Keratinocyte (primary cell): ENCODE results near the gene IFT88. TPM values are rescaled to one million over a fixed set of nuclear protein-coding genes. Genes with fewer than 3 reads are reported as not detected.

Experiments used
- DNase-seq: peaks from one replicate; pipeline ENCODE4 v3.0.0-alpha.2; 2011; ENCODE audit warnings: low read depth, missing footprints, low spot score
- FAIRE-seq: peaks from 2 replicates; lab custom pipeline; 2011; peaks lifted over from hg19 to GRCh38; lab: Jason Lieb, UNC
- H2AFZ ChIP-seq: 2 replicates; pipeline ENCODE4 v1.6.0; 2012; ENCODE audit warnings: low read length, control low read depth, inconsistent platforms; ENCODE audit not compliant: control insufficient read depth
- H3K27ac ChIP-seq: 2 replicates; pipeline ENCODE4 v1.5.1; 2011; ENCODE audit warnings: low read length; ENCODE audit not compliant: control insufficient read depth, insufficient read depth
- H3K27me3 ChIP-seq: 3 replicates; pipeline ENCODE4 v1.6.0; 2011; ENCODE audit warnings: low read length; ENCODE audit not compliant: control insufficient read depth, insufficient read depth; ENCODE audit errors: extremely low read depth
- H3K36me3 ChIP-seq, 2 experiments: 2 replicates in 1 of 2; 3 replicates in 1 of 2; pipeline ENCODE4 v1.5.1; 2011; ENCODE audit warnings: low read length in 2 of 2, mild to moderate bottlenecking in 1 of 2; ENCODE audit not compliant: control insufficient read depth in 2 of 2, insufficient read depth in 2 of 2; ENCODE audit errors: extremely low read depth in 1 of 2
- H3K4me1 ChIP-seq: 3 replicates; pipeline ENCODE4 v1.5.1; 2011; ENCODE audit warnings: low read length; ENCODE audit not compliant: control insufficient read depth, insufficient read depth; ENCODE audit errors: extremely low read depth
- H3K4me2 ChIP-seq: 3 replicates; pipeline ENCODE4 v1.6.0; 2011; ENCODE audit warnings: low read depth, low read length; ENCODE audit not compliant: control insufficient read depth, insufficient read depth; ENCODE audit errors: extremely low read depth
- H3K4me3 ChIP-seq, 3 experiments: fragments of 200-600 bp in 1 of 3; sonication (generic) in 1 of 3; 2 replicates in 2 of 3; 3 replicates in 1 of 3; pipeline ENCODE4 v1.5.1; 2011 to 2016; ENCODE audit warnings: low read length in 3 of 3, mild to moderate bottlenecking in 3 of 3, control low read depth in 2 of 3, inconsistent platforms in 1 of 3, low read depth in 1 of 3, mixed read lengths in 1 of 3, mixed run types in 1 of 3, moderate library complexity in 1 of 3; ENCODE audit not compliant: control insufficient read depth in 2 of 3, insufficient read depth in 2 of 3; ENCODE audit errors: extremely low read depth in 1 of 3
- H3K79me2 ChIP-seq: 2 replicates; pipeline ENCODE4 v1.6.0; 2012; ENCODE audit warnings: low read length; ENCODE audit not compliant: control insufficient read depth, insufficient read depth
- H3K9ac ChIP-seq: 3 replicates; pipeline ENCODE4 v1.6.0; 2011; ENCODE audit warnings: low read length; ENCODE audit not compliant: control insufficient read depth, insufficient read depth; ENCODE audit errors: extremely low read depth
- H3K9me1 ChIP-seq: 3 replicates; pipeline ENCODE4 v1.6.0; 2011; ENCODE audit warnings: low read length; ENCODE audit not compliant: control insufficient read depth, insufficient read depth; ENCODE audit errors: extremely low read depth
- H3K9me3 ChIP-seq: 2 replicates; pipeline ENCODE4 v1.5.1; 2012; ENCODE audit warnings: low read depth, low read length; ENCODE audit not compliant: control insufficient read depth
- H4K20me1 ChIP-seq: 3 replicates; pipeline ENCODE4 v1.6.0; 2011; ENCODE audit warnings: low read length; ENCODE audit not compliant: control insufficient read depth, insufficient read depth; ENCODE audit errors: extremely low read depth
- EZH2 ChIP-seq: IDR thresholded peaks from one replicate; pipeline ENCODE4 v1.6.1; 2012; ENCODE audit warnings: inconsistent platforms, mild to moderate bottlenecking, low read length, moderate library complexity
- dilution Hi-C: fragments of 300-500 bp; cut with MboI; formaldehyde crosslinking; loops from one replicate; pipeline ENCODE4 v1.7.0; 2020; ENCODE audit warnings: low sequenced_read_pairs; ENCODE audit not compliant: extremely low pct_ligation_motif_present
- polyA plus RNA-seq, 5 experiments: library from polyadenylated mRNA; depleted of rRNA in 3 of 5; stranded (reverse) in 3 of 5; stranded (forward) in 1 of 5; unstranded in 1 of 5; fragments of >200 nt; gene quantifications; 1 replicate in 1 of 5; 2 replicates in 3 of 5; 3 replicates in 1 of 5; pipeline versions ENCODE4 v1.2.1 to v1.2.3, GENCODE V29; 2011 to 2012; ENCODE audit warnings: missing spikeins in 2 of 5, low read depth in 1 of 5, low replicate concordance in 1 of 5
- TF ChIP-seq, protein P1 (sequence below), 3 experiments: IDR thresholded peaks in 1 of 3; conservative IDR thresholded peaks in 1 of 3; optimal IDR thresholded peaks in 1 of 3; 2 replicates in 2 of 3; 3 replicates in 1 of 3; pipeline versions ENCODE3 to v1.5.1; 2011; ENCODE audit warnings: low read length in 3 of 3, mild to moderate bottlenecking in 3 of 3, moderate library complexity in 2 of 3, control low read depth in 1 of 3, inconsistent platforms in 1 of 3; ENCODE audit not compliant: insufficient read depth in 2 of 3; ENCODE audit errors: extremely low read depth in 1 of 3

The IFT88 gene
- polyA plus RNA-seq, 1 donor (not counting 4 experiments of a cell fraction or from before 2014, with no cell fraction given) = 9.5 TPM

DNA sequence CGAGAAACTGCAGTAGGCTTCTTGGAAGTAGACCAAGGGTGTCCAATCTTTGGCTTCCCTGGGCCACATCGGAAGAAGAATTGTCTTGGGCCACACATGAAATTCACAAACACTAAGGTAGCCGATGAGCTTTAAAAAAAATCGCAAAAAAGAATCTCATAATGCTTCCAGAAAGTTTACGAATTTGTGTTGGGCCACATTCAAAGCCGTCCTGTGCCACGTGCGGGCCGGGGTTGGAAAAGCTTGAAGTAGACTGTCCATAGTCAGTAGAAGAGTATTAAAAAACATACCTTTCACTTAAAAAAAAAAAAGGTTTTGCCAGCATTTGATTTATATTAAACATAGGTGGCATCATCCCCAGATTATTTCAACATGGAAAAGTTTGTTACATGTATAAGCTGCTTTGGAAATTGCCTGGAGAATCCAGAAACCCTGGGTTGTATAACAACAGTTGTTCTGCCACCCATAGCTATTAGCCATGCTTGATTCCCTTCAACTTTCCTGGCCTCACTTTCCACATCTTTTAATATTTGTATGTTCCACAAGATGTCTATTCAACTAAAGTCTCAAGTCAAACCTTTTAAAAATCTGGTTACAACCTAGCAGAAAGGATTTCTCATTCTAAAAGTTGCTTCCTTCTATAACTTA is 1.0 kb downstream of the IFT88 start:
- Histone ChIP-seq H2AFZ (peak overlapping the region; percentile 68), H3K27ac (peak overlapping the region; percentile 64), H3K27me3 (no peaks in the 10 kb centered on the region), H3K9ac (peak overlapping the region; percentile 71), H3K4me2 (peak overlapping the region; percentile 95), H3K4me3 (peak overlapping the region; percentile 68 to 80 (median 69)), H3K9me1 (no peaks in the 10 kb centered on the region), H3K36me3 (no peaks in the 10 kb centered on the region), H3K9me3 (peaks cover 6% of the 10 kb centered on the region), H4K20me1 (no peaks in the 10 kb centered on the region), H3K4me1 (peaks cover 2% of the 10 kb centered on the region), H3K79me2 (no peaks in the 10 kb centered on the region)
- FAIRE-seq (no peak), DNase-seq (no peak)
- dilution Hi-C loops = no loop called here
- TF ChIP-seq, protein P1, sequence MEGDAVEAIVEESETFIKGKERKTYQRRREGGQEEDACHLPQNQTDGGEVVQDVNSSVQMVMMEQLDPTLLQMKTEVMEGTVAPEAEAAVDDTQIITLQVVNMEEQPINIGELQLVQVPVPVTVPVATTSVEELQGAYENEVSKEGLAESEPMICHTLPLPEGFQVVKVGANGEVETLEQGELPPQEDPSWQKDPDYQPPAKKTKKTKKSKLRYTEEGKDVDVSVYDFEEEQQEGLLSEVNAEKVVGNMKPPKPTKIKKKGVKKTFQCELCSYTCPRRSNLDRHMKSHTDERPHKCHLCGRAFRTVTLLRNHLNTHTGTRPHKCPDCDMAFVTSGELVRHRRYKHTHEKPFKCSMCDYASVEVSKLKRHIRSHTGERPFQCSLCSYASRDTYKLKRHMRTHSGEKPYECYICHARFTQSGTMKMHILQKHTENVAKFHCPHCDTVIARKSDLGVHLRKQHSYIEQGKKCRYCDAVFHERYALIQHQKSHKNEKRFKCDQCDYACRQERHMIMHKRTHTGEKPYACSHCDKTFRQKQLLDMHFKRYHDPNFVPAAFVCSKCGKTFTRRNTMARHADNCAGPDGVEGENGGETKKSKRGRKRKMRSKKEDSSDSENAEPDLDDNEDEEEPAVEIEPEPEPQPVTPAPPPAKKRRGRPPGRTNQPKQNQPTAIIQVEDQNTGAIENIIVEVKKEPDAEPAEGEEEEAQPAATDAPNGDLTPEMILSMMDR (optimal IDR thresholded peaks at IDR 0.05 in 1 of 3, IDR thresholded peaks at IDR 0.05 in 1 of 3, conservative IDR thresholded peaks at IDR 0.05 in 1 of 3; ENCODE audit: extremely low read depth in 1 of 3, insufficient read depth in 2 of 3, low read length in 3 of 3) = no peak
- TF ChIP-seq EZH2 = no peak

DNA sequence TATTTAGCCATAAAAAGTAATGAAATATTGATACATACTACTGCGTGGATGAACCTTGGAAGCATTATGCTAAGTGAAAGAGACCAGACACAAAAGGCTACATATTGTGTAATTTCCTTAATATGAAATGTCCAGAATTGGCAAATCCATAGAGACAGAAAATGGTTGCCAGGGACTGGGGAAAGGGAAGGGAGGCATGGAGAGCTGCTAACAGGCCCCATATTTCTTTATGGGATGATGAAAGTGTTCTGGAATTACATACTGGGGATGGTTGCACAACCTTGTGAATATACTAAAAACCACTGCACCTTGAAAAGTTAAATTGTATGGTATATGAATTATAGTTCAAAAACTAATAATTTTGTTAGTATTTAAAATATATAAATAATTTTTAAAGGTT is 3.6 kb downstream of the IFT88 start:
- H4K20me1 ChIP-seq = no peaks in the 10 kb centered on the region
- no peak overlapping the region for H3K9ac ChIP-seq
- dilution Hi-C loops = no loop called here
- H3K9me1 ChIP-seq = no peaks in the 10 kb centered on the region
- H3K4me3 ChIP-seq = no peak overlapping the region
- no peak overlapping the region for H3K27ac ChIP-seq
- no peak for DNase-seq
- no peak overlapping the region for H2AFZ ChIP-seq
- no peaks in the 10 kb centered on the region for H3K79me2 ChIP-seq
- peak; percentile 20 for FAIRE-seq
- no peak overlapping the region for H3K4me2 ChIP-seq
- H3K9me3 ChIP-seq = no peaks in the 10 kb centered on the region
- H3K36me3 ChIP-seq = peaks cover 0 to 2% of the 10 kb centered on the region in 2 experiments
- peaks cover 2% of the 10 kb centered on the region for H3K4me1 ChIP-seq
- H3K27me3 ChIP-seq = no peaks in the 10 kb centered on the region
- TF ChIP-seq, protein P1 (optimal IDR thresholded peaks at IDR 0.05 in 1 of 3, IDR thresholded peaks at IDR 0.05 in 1 of 3, conservative IDR thresholded peaks at IDR 0.05 in 1 of 3; ENCODE audit: extremely low read depth in 1 of 3, insufficient read depth in 2 of 3, low read length in 3 of 3) = no peak
- no peak for TF ChIP-seq EZH2
